IPS-18c (cell line): ENCODE data around the gene DOCK7.
"Not testable (repeated sequence)": the region's sequence is repeated elsewhere in the genome, so short reads cannot be mapped to it uniquely, and the experiment has no call there.

ENCODE experiments used
- H3K4me3 ChIP-seq: 2 replicates; pipeline ENCODE4 v1.7.0; 2013; ENCODE audit warnings: low read depth, mild to moderate bottlenecking, low read length, moderate library complexity; ENCODE audit not compliant: insufficient read depth
- H3K9me3 ChIP-seq: one replicate; pipeline ENCODE4 v1.6.1; 2013; ENCODE audit warnings: mild to moderate bottlenecking, low read length, moderate library complexity; ENCODE audit not compliant: control insufficient read depth, insufficient read depth

Gene DOCK7

DNA sequence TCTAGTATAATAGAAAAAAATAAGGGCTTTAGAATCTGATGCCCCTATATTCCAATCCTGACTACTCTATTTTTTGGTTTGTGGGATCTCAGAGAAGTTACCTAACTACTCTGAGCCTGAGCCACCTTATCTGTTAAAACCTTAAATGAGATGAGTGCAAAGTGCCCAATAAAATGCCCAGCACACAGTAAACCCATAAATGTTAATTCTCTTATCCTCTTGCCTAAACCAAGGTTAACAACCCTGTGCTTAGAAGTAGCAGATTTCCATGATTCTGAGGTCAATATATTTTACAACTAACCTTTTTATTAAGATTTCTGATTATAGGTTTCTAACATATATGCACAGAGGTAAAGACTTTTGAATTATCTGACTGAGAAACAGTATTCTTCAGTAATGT, 35.8 kb downstream of the DOCK7 start:
- Histone ChIP-seq H3K4me3 (no peak overlapping the region), H3K9me3 (no peaks in the 10 kb centered on the region)

DNA sequence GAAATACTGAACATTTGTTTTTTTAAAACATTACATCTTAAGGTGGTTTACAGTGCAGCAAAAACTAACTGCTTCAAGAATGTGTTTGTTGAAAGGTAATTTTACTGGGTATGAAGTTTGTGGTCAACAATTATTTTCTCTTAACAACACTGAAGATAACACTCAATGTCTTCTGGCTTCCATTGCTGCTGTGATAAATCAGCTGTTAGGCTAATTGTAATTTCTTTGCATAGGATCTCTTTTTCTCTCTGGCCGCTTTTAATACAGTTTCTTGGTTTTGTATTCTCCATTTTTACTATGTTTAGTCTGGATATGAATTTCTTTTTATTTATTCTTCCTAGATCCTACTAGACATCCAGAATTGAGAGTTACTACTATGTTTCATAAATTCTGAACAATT, 44.9 kb downstream of the DOCK7 start:
- H3K4me3 ChIP-seq = no peak overlapping the region
- no peaks in the 10 kb centered on the region for H3K9me3 ChIP-seq

DNA sequence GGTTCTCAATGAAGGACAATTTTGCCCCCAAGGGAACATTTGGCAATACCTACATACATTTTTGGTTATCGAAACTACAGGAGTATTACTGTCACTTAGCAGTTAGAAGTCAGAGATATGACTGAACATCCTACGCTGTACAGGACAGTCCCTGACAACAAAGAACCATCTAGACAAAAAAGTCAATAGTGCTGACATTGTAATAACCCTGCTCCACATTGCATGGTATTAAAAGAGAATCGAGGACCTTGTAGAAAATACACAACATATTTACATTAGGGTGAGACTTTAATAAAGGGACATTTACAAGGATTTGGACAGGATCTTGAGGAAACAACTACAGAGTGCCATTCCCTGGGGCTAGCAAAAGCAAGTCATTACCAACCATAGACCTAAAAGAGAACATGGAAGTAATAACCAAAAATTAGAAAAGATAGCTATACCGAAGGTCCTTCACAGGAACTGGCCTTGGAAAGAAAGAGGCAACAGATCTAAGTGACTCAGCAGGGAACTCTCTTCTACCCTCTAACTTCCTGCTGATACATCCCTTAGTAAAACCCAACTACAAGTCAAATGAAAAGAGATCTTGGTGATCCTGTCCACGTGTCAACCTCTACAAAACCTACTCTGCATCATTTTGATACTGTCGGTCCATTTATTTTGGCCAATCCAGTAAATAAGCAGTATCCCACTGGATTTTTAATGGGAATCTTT, 50.6 kb downstream of the DOCK7 start:
- H3K9me3 ChIP-seq = no peaks in the 10 kb centered on the region
- H3K4me3 ChIP-seq = no peak overlapping the region

DNA sequence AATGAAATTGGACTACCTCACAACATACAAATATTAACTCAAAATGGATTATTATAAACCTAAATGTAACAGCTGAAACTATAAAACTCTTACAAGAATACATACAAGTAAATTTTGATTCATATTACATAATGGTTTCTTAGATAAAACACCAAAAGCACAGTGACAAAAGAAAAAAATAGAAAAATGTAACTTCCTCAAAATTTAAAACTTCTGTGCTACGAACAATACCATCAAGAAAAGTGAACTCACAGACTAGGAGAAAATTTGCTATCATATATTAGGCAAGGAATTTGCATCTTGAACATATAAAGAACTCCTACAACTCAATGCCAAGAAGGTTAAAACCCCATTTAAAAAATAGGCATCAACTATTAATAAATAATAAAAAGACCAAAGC, 59.7 kb downstream of the DOCK7 start:
- no peaks in the 10 kb centered on the region for H3K9me3 ChIP-seq
- no peak overlapping the region for H3K4me3 ChIP-seq

DNA sequence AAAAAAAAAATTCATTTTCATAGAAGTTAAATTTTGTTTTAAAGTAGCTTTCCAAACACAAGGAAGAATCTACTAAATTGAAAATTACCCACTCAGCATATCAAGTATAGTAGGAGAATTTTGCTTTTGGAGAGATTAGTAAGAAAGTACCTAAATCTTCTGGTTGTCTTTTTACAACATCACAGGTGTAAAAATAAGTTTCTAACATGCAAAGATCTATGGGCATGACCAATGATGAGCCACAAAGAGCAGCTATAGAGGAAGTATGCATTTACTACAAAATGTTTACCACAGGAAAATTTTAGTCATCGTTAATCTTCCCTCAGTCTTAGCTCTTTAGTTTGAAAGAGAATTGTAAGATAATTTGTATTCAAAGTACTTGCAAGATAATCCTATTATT, 62.8 kb downstream of the DOCK7 start:
- Histone ChIP-seq H3K9me3 (no peaks in the 10 kb centered on the region), H3K4me3 (no peak overlapping the region)

DNA sequence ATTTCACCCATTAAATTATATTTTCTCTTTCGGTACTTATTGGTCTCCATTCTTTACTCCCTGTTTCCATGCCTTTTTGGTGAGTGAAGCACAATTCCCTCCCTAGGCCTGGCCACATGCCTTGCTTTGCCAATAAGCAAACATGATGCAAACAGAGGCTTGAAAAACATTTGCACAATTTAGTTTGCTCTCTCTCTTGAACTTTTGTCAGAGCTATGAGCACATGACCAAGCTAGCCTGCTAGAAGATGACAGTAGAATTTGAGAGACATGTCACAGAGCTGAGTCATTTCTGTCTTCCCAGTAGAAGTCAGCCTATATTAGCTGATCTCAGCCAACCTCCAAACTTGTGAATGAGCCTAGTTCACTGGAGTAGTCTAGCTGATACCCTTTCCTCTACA, 66.3 kb downstream of the DOCK7 start:
- Histone ChIP-seq H3K4me3 (no peak overlapping the region), H3K9me3 (no peaks in the 10 kb centered on the region)

DNA sequence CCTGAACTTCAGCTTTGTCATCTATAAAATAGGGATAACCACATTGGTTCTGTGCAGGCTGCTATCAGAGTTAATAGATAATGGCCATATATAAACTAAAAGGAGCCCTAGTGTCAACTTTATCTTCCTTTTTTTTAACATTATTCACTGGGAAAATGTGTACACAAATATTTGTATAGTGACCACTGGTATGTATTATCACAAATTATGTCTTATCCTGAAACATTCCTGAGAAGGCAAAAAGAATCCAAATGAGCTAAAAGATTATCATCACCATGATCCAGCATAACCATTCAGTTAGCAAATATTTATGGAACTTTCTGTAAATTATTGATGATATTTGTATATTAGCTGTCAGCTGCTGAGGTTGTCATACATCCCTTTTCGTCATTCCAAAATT, 74.3 kb downstream of the DOCK7 start:
- H3K9me3 ChIP-seq = no peaks in the 10 kb centered on the region
- H3K4me3 ChIP-seq = no peak overlapping the region

DNA sequence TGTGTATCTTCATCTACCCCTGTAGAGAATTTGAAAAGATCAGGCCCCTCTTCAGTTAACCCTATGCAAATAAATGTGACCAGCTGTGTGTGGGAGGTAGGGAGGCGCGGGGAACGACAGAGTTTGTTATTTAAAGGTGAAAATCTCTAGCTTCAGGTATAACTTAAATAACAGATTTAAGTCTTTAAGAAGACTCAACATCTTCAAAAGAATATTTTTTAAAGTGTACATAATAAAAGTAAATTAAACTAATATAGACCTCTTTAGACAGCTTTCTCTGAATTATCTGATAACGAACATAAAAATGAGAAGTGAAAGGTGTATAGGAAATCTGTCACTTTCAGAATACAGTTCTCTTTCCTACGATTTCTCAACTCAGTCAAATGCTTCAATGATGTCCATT, 74.9 kb downstream of the DOCK7 start:
- Histone ChIP-seq H3K4me3 (no peak overlapping the region), H3K9me3 (no peaks in the 10 kb centered on the region)

DNA sequence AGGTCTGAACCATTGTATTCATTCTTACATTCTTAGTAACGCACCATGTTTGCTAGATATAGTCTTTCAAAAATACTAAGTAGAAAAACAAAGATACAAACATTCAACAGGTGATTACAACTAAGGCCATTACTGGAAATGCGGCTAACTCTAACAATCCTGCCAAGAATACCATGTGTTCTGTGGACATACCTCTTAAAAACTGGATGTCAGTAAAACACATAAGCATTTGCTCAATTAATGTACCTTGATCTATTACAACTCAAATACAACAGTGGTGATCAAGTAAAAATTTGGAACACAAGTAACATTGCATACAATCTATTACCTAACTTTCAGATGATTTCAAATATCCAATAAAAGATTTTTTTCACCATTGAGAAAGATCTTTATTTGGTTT, 75.4 kb downstream of the DOCK7 start:
- Histone ChIP-seq H3K9me3 (no peaks in the 10 kb centered on the region), H3K4me3 (no peak overlapping the region)

DNA sequence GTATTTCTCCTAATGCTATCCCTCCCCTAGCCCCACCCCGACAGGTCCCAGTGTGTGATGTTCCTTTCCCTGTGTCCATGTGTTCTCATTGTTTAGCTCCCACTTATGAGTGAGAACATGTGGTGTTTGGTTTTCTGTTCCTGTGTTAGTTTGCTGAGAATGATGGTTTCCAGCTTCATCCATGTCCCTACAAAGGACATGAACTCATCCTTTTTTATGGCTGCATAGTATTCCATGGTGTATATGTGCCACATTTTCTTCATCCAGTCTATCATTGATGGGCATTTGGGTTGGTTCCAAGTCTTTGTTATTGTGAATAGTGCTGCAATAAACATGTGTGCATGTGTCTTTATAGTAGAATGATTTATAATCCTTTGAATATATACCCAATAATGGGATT, 77.6 kb downstream of the DOCK7 start:
- not testable (repeated sequence) for H3K4me3 ChIP-seq, H3K9me3 ChIP-seq

DNA sequence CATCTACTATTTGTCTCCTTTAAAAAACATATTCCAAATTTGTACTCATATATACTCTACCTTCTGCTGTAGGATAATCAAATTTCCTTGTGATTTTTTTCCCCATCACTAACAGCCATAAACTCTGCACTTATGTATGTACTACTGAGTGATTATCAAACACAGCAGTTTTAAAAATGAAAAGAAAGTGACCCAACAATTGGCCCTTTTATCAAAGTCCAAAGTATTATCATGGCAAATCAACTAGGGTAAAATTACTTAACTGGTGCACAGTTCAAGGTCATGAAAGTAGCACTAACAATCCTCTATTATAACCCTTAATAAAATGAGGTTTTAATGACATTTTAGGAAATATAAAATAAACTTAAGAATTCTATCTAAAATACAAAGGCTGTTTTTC, 79.3 kb downstream of the DOCK7 start:
- Histone ChIP-seq H3K9me3 (no peaks in the 10 kb centered on the region), H3K4me3 (no peak overlapping the region)

DNA sequence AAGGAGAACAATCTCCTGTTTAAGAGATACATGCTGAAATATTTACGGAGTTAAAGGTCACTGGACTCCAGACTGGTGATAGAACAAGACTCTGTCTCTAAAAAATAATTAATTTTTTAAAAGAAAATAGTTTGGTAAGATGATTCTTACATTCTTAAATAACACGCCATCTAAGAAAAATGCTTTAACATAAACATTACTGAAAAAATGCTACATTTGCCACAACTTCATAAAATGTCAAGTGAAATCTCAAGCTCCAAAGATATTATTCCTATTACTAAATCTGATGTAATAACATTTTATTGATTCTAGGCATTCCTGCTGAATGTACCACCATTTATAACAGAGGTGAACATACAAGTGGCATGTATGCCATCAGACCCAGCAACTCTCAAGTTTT, 86.7 kb downstream of the DOCK7 start:
- Histone ChIP-seq H3K4me3 (no peak overlapping the region), H3K9me3 (no peaks in the 10 kb centered on the region)

DNA sequence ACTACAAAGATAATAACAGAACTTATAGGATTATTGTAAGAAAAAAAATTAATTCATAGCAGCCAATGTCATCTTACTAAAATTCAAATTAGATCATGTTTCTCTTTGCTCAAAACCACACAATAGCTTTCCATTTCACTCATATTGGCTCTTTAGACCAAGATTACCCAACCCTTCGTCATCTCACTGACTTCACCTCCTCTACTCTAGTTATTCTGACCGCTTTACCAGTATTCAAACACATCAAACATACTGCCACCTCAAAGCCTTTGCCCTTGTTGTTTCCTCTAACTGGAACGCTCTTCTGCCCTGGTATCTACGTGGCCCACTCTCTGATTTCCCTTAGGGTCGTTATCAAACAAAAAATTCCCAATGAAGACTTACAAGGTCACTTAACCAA, 89.1 kb downstream of the DOCK7 start:
- H3K4me3 ChIP-seq = no peak overlapping the region
- H3K9me3 ChIP-seq = no peaks in the 10 kb centered on the region

DNA sequence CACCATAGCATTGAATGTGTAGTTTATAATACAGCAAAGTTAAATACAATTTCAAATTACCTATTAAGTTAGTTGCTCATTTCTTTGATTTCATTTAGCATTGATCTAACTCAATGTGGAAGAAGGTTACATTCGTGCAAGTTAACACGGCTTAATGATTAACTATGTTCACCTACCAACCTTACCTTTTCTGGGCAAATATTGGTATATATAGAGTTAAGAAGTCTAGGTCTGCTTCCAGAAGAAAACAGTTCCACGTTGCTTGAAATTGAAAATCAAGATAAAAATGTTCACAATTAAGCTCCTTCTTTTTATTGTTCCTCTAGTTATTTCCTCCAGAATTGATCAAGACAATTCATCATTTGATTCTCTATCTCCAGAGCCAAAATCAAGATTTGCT, 90.9 kb downstream of the DOCK7 start, which contains the start of gene ANGPTL3:
TSS of gene ANGPTL3 (plus strand) at position 240 of the 400 bp plus-strand sequence. CDS start at position 287, 47 bp downstream.
- no peak within 1 kb of the TSS for H3K4me3 ChIP-seq
- H3K9me3 ChIP-seq = no peaks in the 10 kb centered on the region

DNA sequence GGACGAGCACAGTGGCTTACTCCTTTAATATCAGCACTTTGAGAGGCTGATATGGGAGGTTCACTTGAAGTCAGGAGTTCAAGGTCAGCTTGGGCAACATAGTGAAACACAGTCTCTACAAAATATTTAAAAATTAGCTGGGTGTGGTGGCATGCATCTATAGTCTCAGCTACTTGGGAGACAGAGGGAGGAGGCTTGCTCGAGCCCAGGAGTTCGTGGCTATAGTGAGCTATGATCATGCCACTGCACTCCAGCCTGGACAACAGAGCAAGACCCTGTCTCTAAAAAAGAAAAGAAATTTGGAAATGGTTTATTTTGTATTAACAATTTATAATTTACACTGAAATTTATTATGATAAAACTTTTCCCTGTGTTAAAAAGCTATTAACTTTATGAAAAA, 92.5 kb downstream of the DOCK7 start:
- no peaks in the 10 kb centered on the region for H3K9me3 ChIP-seq
- no peak overlapping the region for H3K4me3 ChIP-seq

DNA sequence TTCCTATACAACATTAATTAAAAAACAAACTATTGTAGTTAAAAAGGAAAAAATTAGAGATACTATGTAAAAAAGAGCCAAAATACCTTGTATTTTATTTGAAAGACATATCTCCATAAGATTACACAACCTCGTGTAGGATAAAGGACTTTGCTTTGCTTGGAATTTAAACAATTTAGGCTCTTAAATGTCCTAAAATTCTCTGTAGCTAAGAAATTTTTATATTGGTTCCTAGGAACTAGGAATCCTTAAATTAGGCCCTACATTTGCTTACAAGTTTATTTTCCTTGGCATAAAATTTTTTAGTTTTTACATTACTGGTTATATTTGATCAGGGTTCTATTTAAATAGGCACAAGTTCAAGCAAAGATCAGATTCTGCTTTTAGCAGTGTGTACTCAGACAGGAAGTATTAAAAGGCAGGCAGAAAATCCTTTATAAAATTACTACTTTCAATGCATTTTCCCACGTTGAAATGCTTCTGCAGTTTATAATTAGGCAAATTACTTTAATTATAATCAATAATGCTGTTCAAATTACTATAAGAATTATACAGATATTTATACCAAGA, 94.3 kb downstream of the DOCK7 start:
- Histone ChIP-seq H3K9me3 (no peaks in the 10 kb centered on the region), H3K4me3 (no peak overlapping the region)

DNA sequence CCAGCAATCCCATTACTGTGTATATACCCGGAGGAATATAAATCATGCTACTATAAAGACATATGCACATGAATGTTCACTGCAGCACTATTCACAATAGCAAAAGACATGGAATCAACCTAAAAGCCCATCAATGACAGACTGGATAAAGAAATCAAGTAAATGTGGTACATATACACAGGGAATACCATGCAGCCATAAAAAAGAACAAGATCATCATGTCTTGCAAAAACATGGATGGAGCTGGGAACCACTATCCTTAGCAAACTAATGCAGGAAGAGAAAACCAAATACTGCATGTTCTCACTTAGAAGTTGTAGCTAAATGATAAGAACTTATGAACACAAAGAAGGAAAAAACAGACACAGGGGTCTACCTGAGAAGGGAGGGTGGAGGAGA, 97.2 kb downstream of the DOCK7 start:
- Histone ChIP-seq H3K4me3 (no peak overlapping the region), H3K9me3 (no peaks in the 10 kb centered on the region)

DNA sequence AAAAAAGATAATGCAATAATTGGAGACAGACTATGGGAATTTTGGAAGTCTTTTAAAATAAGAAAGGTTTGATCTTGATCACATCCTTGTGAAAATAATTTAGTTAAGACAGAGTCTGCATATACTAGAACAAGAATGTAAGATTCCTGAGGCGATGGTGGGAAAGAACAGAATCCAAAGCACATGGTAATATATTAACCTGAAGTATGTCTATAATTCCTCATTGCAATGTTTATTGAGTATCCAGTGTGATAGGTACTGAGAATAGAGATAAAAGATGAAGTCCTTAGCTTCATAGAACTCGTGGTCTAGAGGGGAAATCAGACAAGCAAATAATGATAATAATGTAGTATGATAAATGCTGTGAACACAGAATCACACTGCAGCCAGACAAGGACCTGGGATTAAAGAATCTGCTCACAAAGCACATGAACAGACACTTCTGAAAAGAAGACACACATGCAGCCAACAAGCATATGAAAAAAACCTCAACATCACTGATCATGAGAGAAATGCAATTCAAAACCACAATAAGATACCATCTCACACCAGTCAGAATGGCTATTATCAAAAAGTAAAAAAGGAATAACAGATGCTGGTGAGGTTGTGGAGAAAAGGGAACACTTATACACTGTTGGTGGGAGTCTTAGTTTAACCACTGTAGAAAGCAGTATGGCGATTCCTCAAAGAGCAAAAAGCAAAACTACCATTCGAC, 97.8 kb downstream of the DOCK7 start:
- no peak overlapping the region for H3K4me3 ChIP-seq
- no peaks in the 10 kb centered on the region for H3K9me3 ChIP-seq
